ENCODE results near the gene PPFIA3. TPM values are rescaled to one million over a fixed set of nuclear protein-coding genes. Genes with fewer than 3 reads are reported as not detected.
"Not testable (repeated sequence)": the region's sequence is repeated elsewhere in the genome, so short reads cannot be mapped to it uniquely, and the experiment has no call there.

PPFIA3 gene
- total RNA-seq, 1 experiment from 2014 or later, result 4.9 TPM

- Mint-ChIP-seq H3K4me3 (ENCODE audit: low read depth, unreplicated experiment) (no peak overlapping the region), H3K27me3 (ENCODE audit: unreplicated experiment) (peaks cover 20% of the 10 kb centered on the region), H3K9me3 (ENCODE audit: low read depth, unreplicated experiment) (no peaks in the 10 kb centered on the region), H3K4me1 (ENCODE audit: low read depth, unreplicated experiment) (peaks cover 21% of the 10 kb centered on the region), H3K27ac (ENCODE audit: unreplicated experiment) (no peak overlapping the region), H3K36me3 (ENCODE audit: insufficient read depth, unreplicated experiment) (peaks cover 12% of the 10 kb centered on the region)
- no peak for DNase-seq
- no peak for TF ChIP-seq CTCF (IDR thresholded peaks at IDR 0.05; ENCODE audit: unreplicated experiment)
- intact Hi-C loops (cut with micrococcal nuclease; ENCODE audit: unreplicated experiment), result no loop called here
- BruUV-seq (replicated peaks), result no TSS peak
- CTCF ChIA-PET, result interaction anchor here (1.4 to 2.2 kb wide), 2 partner anchors 9 to 57 kb away, joined by 3 to 11 read pairs; no protein-coding TSS in a partner anchor
These were observed 22.0 kb downstream of the PPFIA3 start for GRCh38 chr19:49141352-49141751.

DNA sequence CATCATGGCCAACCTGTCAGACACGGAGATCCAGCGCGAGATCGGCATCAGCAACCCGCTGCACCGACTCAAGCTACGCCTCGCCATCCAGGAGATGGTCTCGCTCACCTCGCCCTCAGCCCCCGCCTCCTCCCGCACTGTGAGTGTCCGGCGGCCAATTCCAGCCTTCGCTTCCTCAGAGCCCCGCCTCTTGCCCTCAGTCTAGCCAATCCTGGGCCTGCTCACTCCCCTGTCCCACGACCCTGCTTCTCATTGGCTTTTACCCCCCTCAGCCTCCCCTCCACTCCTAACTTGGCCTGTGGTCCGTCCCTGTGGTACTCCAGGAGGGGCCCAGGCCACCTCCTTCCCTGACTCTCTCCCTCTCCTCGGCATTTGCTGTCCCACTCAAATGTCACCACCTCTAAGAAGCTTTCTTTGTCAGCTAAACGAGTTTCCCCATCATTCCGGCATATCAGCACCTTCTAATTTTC lies 23.6 kb downstream of the PPFIA3 start:
- H3K27me3 Mint-ChIP-seq (ENCODE audit: unreplicated experiment), result peaks cover 36% of the 10 kb centered on the region
- peak; percentile 94 for DNase-seq
- H3K27ac Mint-ChIP-seq (ENCODE audit: unreplicated experiment), result peak overlapping the region; percentile 21
- H3K4me3 Mint-ChIP-seq (ENCODE audit: low read depth, unreplicated experiment), result peak overlapping the region; percentile 71
- TF ChIP-seq CTCF (IDR thresholded peaks at IDR 0.05; ENCODE audit: unreplicated experiment), result no peak
- peaks cover 21% of the 10 kb centered on the region for H3K4me1 Mint-ChIP-seq (ENCODE audit: low read depth, unreplicated experiment)
- CTCF ChIA-PET, result interaction anchor here (1.0 to 2.2 kb wide), 2 partner anchors 8 to 56 kb away, joined by 3 to 11 read pairs; no protein-coding TSS in a partner anchor
- H3K36me3 Mint-ChIP-seq (ENCODE audit: insufficient read depth, unreplicated experiment), result peaks cover 12% of the 10 kb centered on the region
- BruUV-seq (replicated peaks), result no TSS peak
- intact Hi-C loops (cut with micrococcal nuclease; ENCODE audit: unreplicated experiment), result no loop called here
- no peaks in the 10 kb centered on the region for H3K9me3 Mint-ChIP-seq (ENCODE audit: low read depth, unreplicated experiment)

GRCh38 chr19:49145573-49146407 lies 26.4 kb downstream of the PPFIA3 start:
- intact Hi-C loops (cut with micrococcal nuclease; ENCODE audit: unreplicated experiment), result no loop called here
- Mint-ChIP-seq H3K27me3 (ENCODE audit: unreplicated experiment) (peaks cover 44% of the 10 kb centered on the region), H3K4me3 (ENCODE audit: low read depth, unreplicated experiment) (no peak overlapping the region), H3K36me3 (ENCODE audit: insufficient read depth, unreplicated experiment) (peaks cover 36% of the 10 kb centered on the region), H3K4me1 (ENCODE audit: low read depth, unreplicated experiment) (peaks cover 21% of the 10 kb centered on the region), H3K9me3 (ENCODE audit: low read depth, unreplicated experiment) (no peaks in the 10 kb centered on the region), H3K27ac (ENCODE audit: unreplicated experiment) (no peak overlapping the region)
- BruUV-seq (replicated peaks), result no TSS peak
- peak; percentile 83 for DNase-seq
- TF ChIP-seq CTCF (IDR thresholded peaks at IDR 0.05; ENCODE audit: unreplicated experiment), result peak; percentile 78
- CTCF ChIA-PET, result interaction anchor here (0.7 to 1.3 kb wide), 3 partner anchors 26 to 53 kb away, joined by 3 to 4 read pairs (median 3); no protein-coding TSS in a partner anchor

GRCh38 chr19:49146408-49146770 lies 27.0 kb downstream of the PPFIA3 start:
- DNase-seq; H3K4me3 Mint-ChIP-seq (ENCODE audit: low read depth, unreplicated experiment); H3K27ac Mint-ChIP-seq (ENCODE audit: unreplicated experiment); intact Hi-C loops (cut with micrococcal nuclease; ENCODE audit: unreplicated experiment); BruUV-seq (replicated peaks); H3K9me3 Mint-ChIP-seq (ENCODE audit: low read depth, unreplicated experiment): not testable (repeated sequence)
- Mint-ChIP-seq H3K4me1 (ENCODE audit: low read depth, unreplicated experiment) (peaks cover 23% of the 10 kb centered on the region), H3K27me3 (ENCODE audit: unreplicated experiment) (peaks cover 48% of the 10 kb centered on the region), H3K36me3 (ENCODE audit: insufficient read depth, unreplicated experiment) (peaks cover 37% of the 10 kb centered on the region)
- CTCF ChIA-PET, result interaction anchor here (0.7 to 1.3 kb wide), 3 partner anchors 26 to 52 kb away, joined by 3 to 4 read pairs (median 3); no protein-coding TSS in a partner anchor
